ENCODE data around the gene NLRP6. TPM values are rescaled to one million over a fixed set of nuclear protein-coding genes. Genes with fewer than 3 reads are reported as not detected.
"Not testable (repeated sequence)": the region's sequence is repeated elsewhere in the genome, so short reads cannot be mapped to it uniquely, and the experiment has no call there.

The NLRP6 gene
- total RNA-seq, 4 donors from 2014 or later: 0.15 to 1.3 (median 0.64) TPM

GRCh38 chr11:313787-314553 is 35.8 kb downstream of the NLRP6 start, which contains the start of gene IFITM1:
Gene IFITM1, plus strand, starts transcription at chr11:314040. Its CDS starts 131 bp downstream, at chr11:314171.
- H3K36me3 ChIP-seq: no peaks in the 10 kb centered on the region
- H3K9me3 ChIP-seq: no peaks in the 10 kb centered on the region
- peak within 1 kb of the TSS; percentile 53 for H3K4me3 ChIP-seq
- peak; percentile 20 to 28 for TF ChIP-seq POLR2A (IDR thresholded peaks at IDR 0.05)
- TF ChIP-seq CTCF (IDR thresholded peaks at IDR 0.05): no peak
- peak in 1 of 3 donors; percentile 21 for TF ChIP-seq POLR2AphosphoS5 (IDR thresholded peaks at IDR 0.05)
- H3K27ac ChIP-seq: peak within 1 kb of the TSS; percentile 82
- H3K27me3 ChIP-seq: no peaks in the 10 kb centered on the region
- 13% methylated on average over 14 of the region's 18 CpGs for WGBS
- peak in 1 of 2 donors; percentile 64 for DNase-seq (ENCODE audit: low spot score in 2 of 2)
- peaks cover 52% of the 10 kb centered on the region for H3K4me1 ChIP-seq

DNA sequence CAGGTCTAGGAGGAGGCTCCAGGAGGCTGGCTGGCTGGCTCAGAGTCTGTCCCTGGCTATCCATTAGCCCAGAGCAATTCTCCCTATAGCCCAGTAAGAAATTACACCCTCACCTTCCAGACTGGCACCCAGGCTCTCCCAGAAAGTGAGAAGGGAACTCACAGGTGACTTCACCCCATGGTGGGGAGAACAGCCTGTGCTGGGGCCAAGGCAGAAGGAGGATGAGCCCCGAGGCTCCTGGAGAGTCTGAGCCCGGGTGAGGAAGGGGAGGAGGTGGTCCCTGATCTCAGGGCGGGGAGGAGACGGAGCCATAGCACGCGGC is 36.3 kb downstream of the NLRP6 start:
- H3K27me3 ChIP-seq; H3K9me3 ChIP-seq; H3K36me3 ChIP-seq; DNase-seq (ENCODE audit: low spot score in 2 of 2): not testable (repeated sequence)
- Histone ChIP-seq H3K4me3 (peak overlapping the region; percentile 53), H3K4me1 (peaks cover 48% of the 10 kb centered on the region), H3K27ac (peak overlapping the region; percentile 82)
- 26% methylated on average over 3 of the region's 6 CpGs for WGBS

DNA sequence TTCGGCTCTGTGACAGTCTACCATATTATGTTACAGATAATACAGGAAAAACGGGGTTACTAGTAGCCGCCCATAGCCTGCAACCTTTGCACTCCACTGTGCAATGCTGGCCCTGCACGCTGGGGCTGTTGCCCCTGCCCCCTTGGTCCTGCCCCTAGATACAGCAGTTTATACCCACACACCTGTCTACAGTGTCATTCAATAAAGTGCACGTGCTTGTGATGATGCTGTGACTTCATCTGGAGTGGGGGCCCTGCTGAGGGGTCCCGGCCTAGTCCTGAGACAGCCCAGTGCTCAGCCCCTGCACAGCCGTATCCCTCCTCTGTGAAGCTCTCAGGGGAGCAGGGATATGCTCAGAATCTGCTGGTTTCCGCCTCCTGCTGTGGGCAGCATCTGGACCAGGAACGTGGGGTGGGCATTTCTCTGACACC is 36.9 kb downstream of the NLRP6 start:
- H3K27me3 ChIP-seq: no peaks in the 10 kb centered on the region
- peak overlapping the region; percentile 65 for H3K27ac ChIP-seq
- peaks cover 45% of the 10 kb centered on the region for H3K4me1 ChIP-seq
- TF ChIP-seq POLR2AphosphoS5 (IDR thresholded peaks at IDR 0.05) (no peak), POLR2A (IDR thresholded peaks at IDR 0.05) (no peak), EP300 (IDR thresholded peaks at IDR 0.05) (no peak), CTCF (IDR thresholded peaks at IDR 0.05) (no peak)
- peak overlapping the region; percentile 53 for H3K4me3 ChIP-seq
- no peak for DNase-seq (ENCODE audit: low spot score in 2 of 2)
- no peaks in the 10 kb centered on the region for H3K36me3 ChIP-seq
- no peaks in the 10 kb centered on the region for H3K9me3 ChIP-seq
- WGBS: 68% methylated on average over 3 of the region's 9 CpGs

DNA sequence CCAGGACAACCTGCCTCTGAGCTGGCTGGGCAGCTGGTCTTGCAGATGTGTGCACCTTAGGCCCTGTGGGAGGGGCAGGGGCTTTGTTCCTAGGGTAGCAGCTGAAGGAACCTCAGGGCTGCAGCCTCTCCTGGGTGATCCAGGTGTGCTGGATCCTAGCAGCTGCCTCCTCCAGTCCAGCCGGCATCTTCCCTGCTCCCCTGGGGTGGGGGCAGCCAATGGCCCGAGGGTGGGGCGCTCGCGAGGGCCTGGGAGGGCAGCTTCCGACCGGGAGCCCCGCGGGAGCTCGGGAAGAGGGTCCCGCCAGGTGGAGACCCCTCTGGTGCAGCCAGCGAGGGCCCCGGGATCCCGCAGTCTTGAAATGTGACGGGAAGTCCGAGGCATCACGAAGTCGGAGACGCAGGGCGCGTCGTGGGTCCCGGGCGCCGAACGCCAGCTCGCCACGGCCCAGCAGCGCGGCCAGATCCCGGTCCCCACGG is 37.3 kb downstream of the NLRP6 start:
- H3K9me3 ChIP-seq: no peaks in the 10 kb centered on the region
- TF ChIP-seq EP300 (IDR thresholded peaks at IDR 0.05) (no peak), POLR2A (IDR thresholded peaks at IDR 0.05) (no peak), CTCF (IDR thresholded peaks at IDR 0.05) (no peak), POLR2AphosphoS5 (IDR thresholded peaks at IDR 0.05) (no peak)
- DNase-seq (ENCODE audit: low spot score in 2 of 2): peak in 1 of 2 donors; percentile 62
- no peaks in the 10 kb centered on the region for H3K27me3 ChIP-seq
- peak overlapping the region; percentile 53 for H3K4me3 ChIP-seq
- H3K4me1 ChIP-seq: peaks cover 47% of the 10 kb centered on the region
- 35% methylated on average over 8 of the region's 32 CpGs for WGBS
- no peaks in the 10 kb centered on the region for H3K36me3 ChIP-seq
- peak overlapping the region; percentile 65 for H3K27ac ChIP-seq

DNA sequence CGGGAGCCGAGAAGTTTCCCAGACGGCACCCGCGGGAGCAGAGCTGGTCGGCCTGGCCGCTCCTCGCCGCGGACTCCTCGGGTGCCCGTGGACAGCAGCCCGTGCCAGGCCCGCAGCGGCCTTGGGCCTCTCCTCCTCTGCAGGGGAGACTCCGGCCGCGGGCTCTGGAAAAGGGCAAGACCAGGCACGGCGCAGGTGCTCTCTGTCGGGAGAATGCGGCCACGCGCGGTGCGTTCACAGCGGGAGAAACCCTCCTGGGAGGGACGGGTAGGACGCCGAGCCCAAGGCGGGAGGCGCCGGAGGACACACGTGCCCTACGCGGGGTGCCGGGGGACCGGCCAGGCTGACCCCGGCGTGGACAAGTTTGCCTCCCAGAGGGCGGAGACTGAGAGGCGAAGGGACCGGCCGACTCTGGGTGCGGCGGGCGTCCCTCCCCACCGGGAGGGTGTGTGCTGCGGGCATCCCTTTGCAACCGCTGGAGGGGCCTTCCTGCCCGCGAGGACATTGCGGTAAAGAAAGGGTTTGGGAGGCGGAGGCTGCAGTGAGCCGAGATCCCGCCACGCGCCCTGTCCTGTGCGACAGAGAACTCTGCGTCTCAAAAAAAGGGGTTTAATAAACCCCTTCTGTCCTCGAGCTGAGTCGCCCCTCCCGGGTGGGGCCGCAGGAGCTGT is 38.0 kb downstream of the NLRP6 start:
- Histone ChIP-seq H3K27ac (peak overlapping the region; percentile 65), H3K36me3 (no peaks in the 10 kb centered on the region), H3K27me3 (no peaks in the 10 kb centered on the region), H3K4me3 (peak overlapping the region; percentile 53), H3K4me1 (peaks cover 47% of the 10 kb centered on the region), H3K9me3 (no peaks in the 10 kb centered on the region)
- TF ChIP-seq POLR2A (IDR thresholded peaks at IDR 0.05) (no peak), POLR2AphosphoS5 (IDR thresholded peaks at IDR 0.05) (no peak), EP300 (IDR thresholded peaks at IDR 0.05) (no peak), CTCF (IDR thresholded peaks at IDR 0.05) (no peak)
- DNase-seq (ENCODE audit: low spot score in 2 of 2): peak in 1 of 2 donors; percentile 72
- WGBS: 32% methylated on average over 18 of the region's 64 CpGs

Measured in suprapubic skin (tissue), 4 donors.